ENCODE data around the gene GREM1.

GREM1 gene

DNA sequence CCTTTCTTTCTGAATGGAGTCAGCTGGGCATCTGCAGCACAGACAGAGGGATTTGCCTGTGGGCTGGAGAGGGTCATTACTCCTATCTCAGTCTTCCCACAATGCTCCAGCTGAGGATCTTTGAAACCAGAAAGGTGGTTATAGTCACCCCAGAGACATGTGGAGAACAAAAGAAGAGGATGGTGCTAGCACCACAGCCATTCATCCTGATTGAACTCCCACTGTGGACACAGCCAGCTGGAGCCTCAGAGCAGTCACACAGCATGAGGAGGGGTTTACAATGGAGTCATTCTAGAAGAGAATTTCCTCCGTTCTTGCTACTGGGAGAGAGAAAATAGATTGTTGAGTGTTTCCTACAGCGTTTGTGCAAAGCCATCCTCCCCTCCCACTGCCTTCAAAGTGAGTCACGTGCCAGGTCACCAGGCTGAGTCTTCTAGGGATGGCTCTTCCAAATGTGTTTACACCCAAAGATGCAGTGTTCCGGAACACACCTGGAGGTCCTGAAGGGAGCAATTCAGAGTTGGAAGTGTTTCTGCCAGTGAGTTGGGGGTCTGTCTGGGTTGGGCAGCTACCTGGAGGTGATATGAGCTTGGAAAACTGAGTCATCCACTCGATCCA, 18.9 kb upstream of the GREM1 start:
- no peak for DNase-seq

DNA sequence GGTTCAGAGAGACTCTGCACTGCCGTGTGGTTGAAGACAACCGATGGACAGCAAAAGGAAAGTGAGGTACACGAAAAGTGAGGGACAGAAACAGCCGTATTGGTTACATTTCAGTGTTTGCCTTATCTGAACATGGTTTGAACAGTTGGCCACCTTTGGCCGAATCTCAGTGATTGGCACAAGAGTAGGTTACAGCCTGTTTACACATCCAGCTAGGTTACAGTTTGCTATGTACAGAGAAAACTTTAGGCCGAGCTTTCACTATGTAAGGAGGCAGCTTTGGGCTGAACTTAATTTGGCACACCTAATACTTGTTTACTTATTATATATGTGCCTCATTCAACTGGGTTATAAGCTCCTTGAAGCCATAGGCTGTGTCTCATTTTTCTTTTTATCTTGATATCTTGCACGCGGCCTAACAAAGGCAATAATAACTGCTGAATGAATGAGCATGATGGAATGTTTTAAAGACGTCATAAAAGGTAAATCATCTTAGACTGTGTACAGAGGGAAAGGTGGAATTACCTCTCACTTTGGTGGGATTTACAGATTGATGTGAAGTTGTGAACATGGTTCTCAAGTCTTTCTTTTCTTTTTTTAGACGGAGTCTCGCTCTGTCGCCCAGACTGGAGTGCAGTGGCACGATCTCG, 17.2 kb upstream of the GREM1 start:
- no peak for DNase-seq

DNA sequence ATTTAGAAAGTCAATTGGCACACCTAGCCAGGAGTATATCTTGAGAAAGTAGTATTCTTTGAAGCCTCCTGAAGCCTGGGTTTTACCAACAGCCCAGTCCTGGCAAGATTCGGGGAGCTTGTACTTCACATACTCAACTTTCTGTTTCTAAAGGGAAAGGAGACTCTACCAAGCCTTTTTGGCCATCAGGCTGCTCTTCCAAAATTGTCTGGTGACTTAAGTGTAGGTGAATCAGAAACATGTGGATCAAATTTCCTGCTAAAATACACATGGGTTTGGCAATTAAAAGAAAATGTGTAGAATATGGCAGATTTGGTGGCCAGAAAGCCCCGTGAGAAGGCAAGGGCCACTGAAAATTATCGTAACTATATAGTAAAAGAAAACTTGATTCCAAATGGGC, 15.9 kb upstream of the GREM1 start:
- DNase-seq = no peak

DNA sequence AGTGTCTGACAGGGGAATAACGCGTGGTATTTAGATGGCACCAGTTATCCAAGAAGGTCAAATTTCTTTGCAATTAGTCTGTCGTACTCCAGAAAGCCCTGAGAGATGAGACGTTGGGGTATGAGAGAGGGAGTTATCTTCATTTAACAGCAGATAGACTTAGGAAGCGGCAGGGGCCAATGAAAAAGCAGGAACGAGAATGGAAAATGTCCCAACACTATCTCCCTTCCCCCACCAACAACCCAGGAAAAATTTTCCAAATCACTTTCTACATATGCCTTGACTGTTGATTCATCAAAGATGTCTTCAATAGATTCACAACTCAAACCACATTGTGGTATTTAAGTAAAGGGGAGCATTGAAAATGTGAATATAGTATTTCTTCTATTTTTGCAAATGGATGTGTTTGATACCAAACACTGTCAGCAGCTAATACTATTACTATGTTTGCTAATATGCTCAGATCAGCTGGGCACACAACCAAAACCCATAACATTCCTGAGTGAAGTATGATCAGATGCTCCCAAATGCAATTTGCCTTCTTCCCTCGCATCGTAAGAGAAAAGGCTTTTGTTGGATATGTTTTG, 13.3 kb upstream of the GREM1 start:
- no peak for DNase-seq

DNA sequence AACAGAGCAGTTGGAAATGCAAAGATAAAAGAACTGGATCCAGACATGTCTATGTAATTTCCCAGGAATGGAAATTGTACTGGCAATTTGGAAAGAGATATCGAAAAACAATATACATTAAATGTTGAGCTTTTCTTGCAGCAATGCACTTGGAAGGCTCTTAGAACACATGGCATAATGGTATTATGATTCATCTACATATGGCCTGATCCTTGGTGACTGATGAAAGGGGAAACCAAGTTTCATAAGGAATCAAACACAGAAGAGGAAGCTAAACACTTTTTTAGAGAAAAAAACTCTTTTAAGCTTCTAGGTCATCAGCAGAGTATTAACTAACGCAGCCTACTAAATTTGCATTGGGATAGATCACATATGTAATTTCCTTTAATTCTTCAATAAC, 12.4 kb upstream of the GREM1 start:
- no peak for DNase-seq

DNA sequence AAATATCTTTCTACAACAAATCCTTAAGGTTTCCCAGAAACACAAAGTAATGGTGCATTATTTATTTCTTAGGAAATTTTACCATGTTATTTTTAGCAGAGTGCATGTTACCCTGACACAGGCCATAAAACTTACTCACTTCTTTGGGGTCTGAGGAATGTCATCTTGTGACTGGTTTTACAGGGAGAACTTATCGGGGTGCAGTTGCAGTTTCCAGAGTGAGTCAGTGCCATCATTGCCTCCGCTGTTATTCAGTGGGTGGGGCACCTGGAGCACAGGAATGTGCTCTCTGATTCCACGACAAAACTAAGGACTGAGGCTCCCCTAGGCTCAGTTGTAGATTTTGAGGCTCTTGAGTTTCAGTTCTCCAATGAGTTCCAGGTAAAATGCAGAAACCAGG, 11.1 kb upstream of the GREM1 start:
- no peak for DNase-seq

DNA sequence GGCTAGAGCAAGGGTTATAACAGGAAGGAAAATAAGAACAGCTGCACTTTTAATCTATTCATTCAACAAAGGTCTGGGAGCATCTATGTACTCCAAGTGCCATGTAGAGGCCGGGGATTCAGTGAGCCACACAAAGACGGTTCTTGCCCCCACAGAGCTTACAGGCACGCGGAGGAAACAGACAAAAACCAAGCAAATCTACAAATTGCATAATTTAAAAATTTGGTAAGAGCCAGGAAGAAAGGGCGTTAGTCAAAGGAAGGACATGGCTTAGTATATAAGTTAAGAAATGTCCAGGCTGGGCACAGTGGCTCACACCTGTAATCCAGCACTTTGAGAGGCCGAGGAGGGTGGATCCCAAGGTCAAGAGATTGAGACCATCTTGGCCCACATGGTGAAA, 10.4 kb upstream of the GREM1 start:
- DNase-seq = no peak

DNA sequence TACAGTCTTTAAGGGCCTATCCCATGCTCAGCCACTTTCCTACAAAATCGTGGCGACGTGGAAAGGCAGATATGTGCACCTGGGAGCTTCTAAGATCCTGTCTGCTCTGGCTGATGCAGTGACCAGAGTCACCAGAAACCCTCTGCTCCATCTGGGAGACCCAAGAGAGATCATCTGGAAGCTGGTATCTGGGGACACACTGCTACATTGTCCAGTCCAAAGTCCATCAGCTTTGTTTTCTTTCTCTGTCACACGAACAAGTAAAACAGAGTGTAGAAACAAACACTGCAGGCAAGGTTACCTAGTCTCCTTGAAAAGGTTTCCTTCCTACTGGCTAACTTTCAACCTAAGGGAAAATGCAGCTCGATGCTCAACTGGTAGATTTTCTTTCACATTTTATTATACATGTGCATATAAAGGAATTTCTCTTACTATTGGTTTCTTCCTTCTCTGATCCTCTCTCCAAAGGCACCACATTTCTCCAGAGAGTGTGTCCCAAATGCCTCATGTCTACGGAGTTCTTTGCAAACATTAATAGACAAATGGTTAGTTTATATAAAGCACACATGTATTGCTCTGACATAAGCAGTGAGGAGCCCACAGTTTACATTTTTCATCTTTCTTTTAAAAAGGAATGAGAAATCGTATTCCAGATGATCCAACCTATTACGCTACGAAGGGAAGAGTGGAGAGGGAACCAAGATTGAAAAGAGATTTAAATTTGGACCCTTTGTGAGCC, 8.3 kb upstream of the GREM1 start:
- DNase-seq = no peak

DNA sequence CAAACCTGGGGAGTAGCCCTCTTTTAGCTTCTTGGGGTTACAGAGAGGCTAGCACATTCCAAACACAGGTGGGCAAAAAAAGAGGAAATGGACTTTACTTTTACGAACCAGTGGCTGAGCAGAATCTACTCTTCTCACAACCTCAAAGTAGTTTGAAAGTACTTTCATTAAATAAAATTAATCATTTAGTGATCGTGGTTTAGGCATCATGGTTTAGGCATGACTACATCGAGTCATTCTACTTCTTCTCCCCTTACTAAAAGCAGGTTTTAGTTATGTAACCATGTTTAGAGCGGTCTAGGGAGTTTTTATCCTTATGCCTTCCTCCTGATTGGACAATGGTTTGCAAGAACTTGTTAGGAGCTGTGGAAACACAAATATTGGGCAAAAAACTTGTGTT, 2.5 kb upstream of the GREM1 start:
- no peak for DNase-seq

DNA sequence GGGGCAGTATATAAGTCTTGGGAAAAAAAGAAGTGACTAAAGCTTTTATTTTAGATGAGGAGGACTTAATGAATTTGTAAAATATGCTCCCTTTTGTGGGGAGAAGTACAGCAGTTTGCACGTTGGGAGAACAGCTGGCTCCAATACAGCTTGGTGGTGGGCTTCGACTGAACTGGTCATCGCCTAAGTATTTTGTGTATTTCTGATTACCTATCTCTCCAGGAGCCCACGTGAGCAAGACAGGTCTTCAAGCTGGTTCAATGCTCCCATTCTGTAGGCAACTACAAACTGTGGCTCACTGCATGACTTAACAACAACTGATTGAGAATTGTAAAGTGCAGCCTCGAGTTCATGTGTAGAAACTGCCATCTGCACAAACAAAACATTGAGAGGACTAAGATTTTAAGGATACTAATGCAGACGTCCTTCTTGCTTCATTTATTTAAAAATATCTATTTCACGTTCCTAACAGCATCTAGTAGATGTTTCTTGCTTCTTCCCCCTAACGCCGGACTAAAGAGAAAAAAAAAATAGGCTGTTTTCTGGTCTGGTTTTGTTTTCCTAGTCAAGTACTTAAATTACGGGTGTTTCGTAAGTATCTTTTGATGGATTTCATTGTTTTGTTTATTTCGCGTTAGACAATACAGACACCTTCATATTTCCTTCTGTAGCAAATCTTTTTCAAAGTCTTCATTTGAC, 1.4 kb upstream of the GREM1 start:
- no peak for DNase-seq

DNA sequence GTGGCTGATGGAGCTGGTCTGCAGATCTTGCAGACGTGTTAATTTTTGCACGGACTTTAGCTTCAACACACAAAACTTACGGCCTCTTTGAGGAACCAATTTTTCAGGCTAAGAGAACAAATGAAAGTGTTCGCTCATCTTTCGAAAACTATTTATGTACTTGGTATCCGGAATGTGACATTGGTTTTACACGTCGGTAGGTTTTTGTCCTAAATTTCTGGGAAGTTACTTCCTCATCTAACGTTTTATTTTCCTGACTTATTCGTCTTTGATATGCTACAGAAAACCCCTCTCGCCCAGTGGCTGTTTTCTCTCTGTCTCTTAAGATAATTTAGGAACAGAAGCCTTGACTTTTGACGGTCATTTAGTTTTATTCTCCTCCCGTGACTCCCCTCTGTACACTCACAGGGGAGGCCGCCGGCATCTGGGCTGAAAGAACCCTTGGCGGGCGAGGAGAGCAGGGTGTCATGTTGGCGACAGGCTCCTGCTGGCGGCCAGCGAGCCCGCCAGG, 834 bp upstream of the GREM1 start:
- DNase-seq = no peak

DNA sequence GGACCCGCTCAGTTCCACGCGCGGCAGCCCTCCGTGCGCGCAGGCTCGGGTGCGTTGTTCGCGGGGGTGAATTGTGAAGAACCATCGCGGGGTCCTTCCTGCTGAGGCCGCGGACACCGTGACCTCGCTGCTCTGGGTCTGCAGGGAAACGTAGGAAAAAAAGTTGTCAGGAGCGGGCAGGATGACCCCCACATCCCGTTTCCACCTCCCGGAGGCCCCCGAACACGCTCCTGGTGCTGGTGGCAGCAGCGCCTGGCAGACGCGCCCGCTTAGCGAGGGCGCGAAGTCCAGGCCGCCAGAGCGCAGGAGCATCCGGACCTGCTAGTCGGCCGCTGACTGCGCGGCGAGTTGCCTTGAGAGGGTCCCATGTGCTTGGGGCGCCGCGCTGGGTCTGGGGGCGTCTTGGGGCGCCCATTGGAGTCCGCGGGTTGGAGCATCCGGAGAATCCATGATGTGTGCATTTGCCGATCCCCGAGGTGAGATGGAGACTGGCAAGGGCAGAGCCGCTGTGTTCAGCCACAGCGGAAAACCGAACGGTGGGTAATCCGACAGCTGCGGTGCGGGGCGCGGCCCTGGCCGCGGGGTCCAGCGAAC, 520 bp downstream of the GREM1 start:
- DNase-seq = no peak

DNA sequence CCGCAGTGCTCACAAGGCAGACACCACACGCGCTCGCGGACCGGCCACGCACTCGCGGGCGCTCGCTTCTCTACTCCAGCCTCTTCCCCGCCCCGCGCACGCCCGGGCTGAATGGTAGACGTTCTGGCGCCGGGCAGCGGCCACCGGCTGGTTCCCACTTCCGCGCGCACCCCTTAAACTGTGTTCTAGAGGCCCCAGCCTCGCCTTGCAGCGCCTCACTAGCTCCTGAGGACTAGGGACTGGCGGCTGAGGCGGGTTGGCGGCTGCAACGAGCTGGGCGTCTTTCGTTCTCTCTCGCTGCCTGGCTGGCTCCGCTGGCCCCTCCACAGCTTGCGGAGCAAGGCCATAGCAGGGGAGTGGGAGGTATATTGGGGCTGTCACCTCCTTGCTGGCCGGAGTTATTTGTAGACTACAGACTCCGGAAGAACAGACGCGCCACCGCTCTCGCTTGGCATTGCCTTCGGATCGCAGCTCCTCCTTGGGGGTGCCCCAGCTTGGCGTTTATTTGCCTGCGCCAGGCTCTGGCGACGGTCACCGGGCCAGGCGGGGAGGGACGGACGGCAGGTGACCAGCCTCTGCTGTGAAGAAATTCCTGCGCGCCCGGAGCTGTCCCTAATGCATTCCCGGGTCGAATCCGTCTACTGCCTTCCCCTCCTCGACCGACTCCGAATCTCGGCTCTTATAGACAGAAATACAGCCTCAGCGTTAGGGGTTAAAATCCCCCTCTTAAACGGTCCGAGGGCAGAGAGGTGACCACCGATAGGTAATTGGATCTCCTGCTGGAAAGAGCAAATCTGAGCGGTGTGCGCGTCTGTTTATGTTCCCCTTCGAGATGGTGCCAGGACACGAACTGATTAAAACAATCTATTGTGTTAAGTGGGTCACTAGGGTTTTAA, 1.3 kb downstream of the GREM1 start:
- DNase-seq = no peak

DNA sequence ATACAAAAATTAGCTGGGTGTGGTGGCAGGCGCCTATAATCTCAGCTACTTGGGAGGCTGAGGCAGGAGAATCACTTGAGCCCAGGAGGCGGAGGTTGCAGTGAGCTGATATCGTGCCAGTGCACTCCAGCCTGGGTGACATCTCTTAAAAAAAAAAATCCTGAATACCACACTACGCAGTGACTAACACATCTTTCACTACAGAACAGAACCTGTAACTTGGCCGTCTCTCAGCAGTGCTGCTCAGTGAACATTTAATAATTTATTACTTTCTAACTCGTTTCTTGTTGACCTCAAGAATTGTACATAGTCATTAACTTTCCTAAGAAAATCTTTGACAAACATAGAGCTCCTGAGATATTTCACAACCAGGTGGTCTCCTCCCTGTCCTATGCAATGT, 3.8 kb downstream of the GREM1 start:
- DNase-seq = no peak

DNA sequence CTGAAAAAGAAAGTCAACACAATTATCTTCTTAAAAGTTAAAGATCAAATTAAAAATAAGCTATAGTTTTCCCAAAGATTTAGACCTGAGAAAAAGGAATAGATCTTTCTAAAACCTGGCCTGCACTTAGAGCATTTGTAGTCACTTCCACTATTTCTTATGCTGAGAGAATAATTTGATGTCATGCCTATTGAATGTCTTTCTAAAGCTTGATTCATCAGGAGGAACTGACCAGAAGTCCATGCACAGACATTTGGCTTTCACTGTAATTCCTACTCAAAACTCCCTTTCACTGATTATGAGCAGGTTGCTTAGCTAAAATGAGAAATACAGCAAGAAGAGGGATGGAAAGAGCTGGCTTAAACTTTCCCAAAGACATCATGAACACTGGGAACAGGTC, 4.3 kb downstream of the GREM1 start:
- no peak for DNase-seq

DNA sequence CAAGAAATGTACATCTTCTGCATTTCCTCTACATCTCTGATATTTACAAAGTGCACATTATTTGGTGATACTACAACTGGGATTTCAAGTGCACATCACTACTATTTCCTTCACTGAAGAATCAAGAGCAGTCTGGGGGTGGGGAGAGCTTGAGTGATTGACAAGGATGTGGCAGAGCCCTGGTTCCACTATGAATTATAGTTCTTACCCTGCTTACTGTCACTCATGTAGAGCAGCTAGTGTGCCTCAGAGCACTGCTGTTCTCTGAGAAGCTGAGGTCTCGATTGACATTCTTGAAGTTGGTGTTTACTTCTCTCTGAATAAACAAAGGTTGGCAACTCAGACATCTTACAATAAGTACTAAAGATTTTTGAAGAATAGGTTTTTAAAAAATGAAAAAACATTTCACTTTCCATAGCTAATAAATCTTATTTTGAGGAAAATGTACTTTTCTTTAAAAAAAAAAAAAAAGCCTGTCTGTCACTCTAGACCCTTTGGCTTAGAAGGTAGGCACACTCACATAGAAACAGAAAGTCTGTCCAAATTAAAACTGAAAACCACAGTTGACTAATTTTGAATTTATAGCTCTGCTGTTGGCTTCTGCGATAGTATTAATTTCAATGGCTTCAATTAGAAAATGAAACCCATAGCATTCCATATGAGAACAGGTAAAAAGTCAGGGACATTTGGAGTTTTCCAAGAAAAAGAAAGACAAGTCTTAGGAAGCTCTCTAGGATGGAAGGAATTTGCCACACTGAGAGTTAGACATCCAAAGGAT, 5.6 kb downstream of the GREM1 start:
- no peak for DNase-seq

DNA sequence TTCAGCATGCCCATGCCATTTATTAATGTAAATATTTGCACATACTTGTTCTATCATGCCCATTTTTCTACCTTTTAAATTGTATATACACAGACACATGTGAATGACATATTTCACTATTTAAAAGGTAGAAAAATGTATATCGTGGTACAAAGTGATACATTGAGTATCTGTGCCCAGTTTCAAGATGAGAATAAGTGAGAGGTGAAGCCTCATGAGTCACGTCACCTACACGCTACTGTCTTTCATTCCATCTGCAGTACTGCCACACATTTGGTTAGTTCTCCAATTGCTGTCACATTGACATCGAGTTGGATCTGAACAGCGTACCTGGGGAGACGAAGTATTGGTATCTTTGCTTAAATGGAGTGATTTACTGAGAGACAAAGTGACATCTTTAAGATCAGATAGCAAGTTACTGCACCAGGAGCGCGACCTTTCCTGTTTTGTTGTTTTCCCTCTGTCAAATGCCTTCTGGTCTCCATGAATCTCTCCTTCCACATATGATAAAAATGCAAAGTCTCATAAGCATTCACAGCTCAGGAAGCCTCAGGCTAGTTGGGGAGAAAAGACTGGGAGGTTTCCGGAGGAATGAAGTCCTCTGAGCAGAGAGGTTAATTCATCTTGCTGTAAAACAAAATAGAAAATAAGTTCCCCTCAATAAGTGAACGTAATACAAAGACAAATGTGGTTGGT, 12.0 kb downstream of the GREM1 start:
- DNase-seq = no peak

DNA sequence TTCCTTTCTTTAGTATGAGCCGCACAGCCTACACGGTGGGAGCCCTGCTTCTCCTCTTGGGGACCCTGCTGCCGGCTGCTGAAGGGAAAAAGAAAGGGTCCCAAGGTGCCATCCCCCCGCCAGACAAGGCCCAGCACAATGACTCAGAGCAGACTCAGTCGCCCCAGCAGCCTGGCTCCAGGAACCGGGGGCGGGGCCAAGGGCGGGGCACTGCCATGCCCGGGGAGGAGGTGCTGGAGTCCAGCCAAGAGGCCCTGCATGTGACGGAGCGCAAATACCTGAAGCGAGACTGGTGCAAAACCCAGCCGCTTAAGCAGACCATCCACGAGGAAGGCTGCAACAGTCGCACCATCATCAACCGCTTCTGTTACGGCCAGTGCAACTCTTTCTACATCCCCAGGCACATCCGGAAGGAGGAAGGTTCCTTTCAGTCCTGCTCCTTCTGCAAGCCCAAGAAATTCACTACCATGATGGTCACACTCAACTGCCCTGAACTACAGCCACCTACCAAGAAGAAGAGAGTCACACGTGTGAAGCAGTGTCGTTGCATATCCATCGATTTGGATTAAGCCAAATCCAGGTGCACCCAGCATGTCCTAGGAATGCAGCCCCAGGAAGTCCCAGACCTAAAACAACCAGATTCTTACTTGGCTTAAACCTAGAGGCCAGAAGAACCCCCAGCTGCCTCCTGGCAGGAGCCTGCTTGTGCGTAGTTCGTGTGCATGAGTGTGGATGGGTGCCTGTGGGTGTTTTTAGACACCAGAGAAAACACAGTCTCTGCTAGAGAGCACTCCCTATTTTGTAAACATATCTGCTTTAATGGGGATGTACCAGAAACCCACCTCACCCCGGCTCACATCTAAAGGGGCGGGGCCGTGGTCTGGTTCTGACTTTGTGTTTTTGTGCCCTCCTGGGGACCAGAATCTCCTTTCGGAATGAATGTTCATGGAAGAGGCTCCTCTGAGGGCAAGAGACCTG, 13.2 kb downstream of the GREM1 start:
- DNase-seq = peak; percentile 65

DNA sequence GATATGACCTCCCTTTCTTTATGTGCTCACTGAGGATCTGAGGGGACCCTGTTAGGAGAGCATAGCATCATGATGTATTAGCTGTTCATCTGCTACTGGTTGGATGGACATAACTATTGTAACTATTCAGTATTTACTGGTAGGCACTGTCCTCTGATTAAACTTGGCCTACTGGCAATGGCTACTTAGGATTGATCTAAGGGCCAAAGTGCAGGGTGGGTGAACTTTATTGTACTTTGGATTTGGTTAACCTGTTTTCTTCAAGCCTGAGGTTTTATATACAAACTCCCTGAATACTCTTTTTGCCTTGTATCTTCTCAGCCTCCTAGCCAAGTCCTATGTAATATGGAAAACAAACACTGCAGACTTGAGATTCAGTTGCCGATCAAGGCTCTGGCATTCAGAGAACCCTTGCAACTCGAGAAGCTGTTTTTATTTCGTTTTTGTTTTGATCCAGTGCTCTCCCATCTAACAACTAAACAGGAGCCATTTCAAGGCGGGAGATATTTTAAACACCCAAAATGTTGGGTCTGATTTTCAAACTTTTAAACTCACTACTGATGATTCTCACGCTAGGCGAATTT, 14.9 kb downstream of the GREM1 start:
- no peak for DNase-seq

Data from hematopoietic multipotent progenitor cell treated with erythropoietin and hydrocortisone succinate and interleukin-3 and kit ligand, for 8 days (in vitro differentiated cells).